8988T (cell line): ENCODE results near the gene CD320.
A peak's percentile ranks its signal among the peaks of the same experiment; 100 is the strongest.
"Not testable (repeated sequence)": the region's sequence is repeated elsewhere in the genome, so short reads cannot be mapped to it uniquely, and the experiment has no call there.

ENCODE experiments used
- DNase-seq: peaks from one replicate; pipeline ENCODE4 v3.0.0; 2011

The CD320 gene

GRCh38 chr19:8307965-8308866, at the start of gene CD320:
TSS of gene CD320 (minus strand) at chr19:8308358. CDS start at chr19:8308290, 68 bp downstream.
- peak; percentile 90 for DNase-seq

GRCh38 chr19:8357007-8357521, 48.9 kb upstream of the CD320 start:
- DNase-seq: no peak

- no peak for DNase-seq
Measured at GRCh38 chr19:8355631-8356402, 47.7 kb upstream of the CD320 start.

GRCh38 chr19:8352845-8353244, 44.7 kb upstream of the CD320 start:
- not testable (repeated sequence) for DNase-seq

- no peak for DNase-seq
Measured at GRCh38 chr19:8352134-8352827, 44.1 kb upstream of the CD320 start.

GRCh38 chr19:8349629-8350372, 41.6 kb upstream of the CD320 start:
- not testable (repeated sequence) for DNase-seq

- no peak for DNase-seq
Measured at GRCh38 chr19:8343483-8343844, 35.3 kb upstream of the CD320 start.

- peak; percentile 93 for DNase-seq
Measured at GRCh38 chr19:8342684-8343482, 34.7 kb upstream of the CD320 start, which contains the start of gene KANK3. TSS of gene KANK3 (minus strand) at chr19:8343262. CDS start at chr19:8337828, 5,434 bp downstream.

GRCh38 chr19:8342316-8342683, 34.1 kb upstream of the CD320 start:
- DNase-seq: no peak

- not testable (repeated sequence) for DNase-seq
Measured at GRCh38 chr19:8341504-8341903, 33.3 kb upstream of the CD320 start.

GRCh38 chr19:8340341-8341096, 32.4 kb upstream of the CD320 start:
- DNase-seq: no peak

- no peak for DNase-seq
Measured at GRCh38 chr19:8338835-8339234, 30.7 kb upstream of the CD320 start.

- no peak for DNase-seq
Measured at GRCh38 chr19:8337728-8338127, 29.6 kb upstream of the CD320 start.

GRCh38 chr19:8336660-8337059, 28.5 kb upstream of the CD320 start:
- no peak for DNase-seq

- DNase-seq: no peak
Measured at GRCh38 chr19:8336072-8336569, 28.0 kb upstream of the CD320 start.

- DNase-seq: peak; percentile 53
Measured at GRCh38 chr19:8335343-8336071, 27.3 kb upstream of the CD320 start.

GRCh38 chr19:8334458-8335342, 26.5 kb upstream of the CD320 start:
- peak; percentile 96 for DNase-seq

GRCh38 chr19:8333767-8334457, 25.8 kb upstream of the CD320 start:
- no peak for DNase-seq
